ENCODE data around the gene CCSER1. TPM values are rescaled to one million over a fixed set of nuclear protein-coding genes. Genes with fewer than 3 reads are reported as not detected.

CCSER1 gene
- total RNA-seq, 1 donor = under 0.01 TPM

- TF ChIP-seq, protein P1, sequence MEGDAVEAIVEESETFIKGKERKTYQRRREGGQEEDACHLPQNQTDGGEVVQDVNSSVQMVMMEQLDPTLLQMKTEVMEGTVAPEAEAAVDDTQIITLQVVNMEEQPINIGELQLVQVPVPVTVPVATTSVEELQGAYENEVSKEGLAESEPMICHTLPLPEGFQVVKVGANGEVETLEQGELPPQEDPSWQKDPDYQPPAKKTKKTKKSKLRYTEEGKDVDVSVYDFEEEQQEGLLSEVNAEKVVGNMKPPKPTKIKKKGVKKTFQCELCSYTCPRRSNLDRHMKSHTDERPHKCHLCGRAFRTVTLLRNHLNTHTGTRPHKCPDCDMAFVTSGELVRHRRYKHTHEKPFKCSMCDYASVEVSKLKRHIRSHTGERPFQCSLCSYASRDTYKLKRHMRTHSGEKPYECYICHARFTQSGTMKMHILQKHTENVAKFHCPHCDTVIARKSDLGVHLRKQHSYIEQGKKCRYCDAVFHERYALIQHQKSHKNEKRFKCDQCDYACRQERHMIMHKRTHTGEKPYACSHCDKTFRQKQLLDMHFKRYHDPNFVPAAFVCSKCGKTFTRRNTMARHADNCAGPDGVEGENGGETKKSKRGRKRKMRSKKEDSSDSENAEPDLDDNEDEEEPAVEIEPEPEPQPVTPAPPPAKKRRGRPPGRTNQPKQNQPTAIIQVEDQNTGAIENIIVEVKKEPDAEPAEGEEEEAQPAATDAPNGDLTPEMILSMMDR (IDR thresholded peaks at IDR 0.05; ENCODE audit: insufficient read depth, low read length) = no peak
- DNase-seq (ENCODE audit: low read depth) = no peak
- H3K4me3 ChIP-seq (ENCODE audit: low read depth, low read length) = no peak overlapping the region
These were observed 18.1 kb downstream of the CCSER1 start for GRCh38 chr4:90145319-90145718.

GRCh38 chr4:90146306-90146705 is 19.1 kb downstream of the CCSER1 start:
- no peak for DNase-seq (ENCODE audit: low read depth)
- TF ChIP-seq, protein P1 (IDR thresholded peaks at IDR 0.05; ENCODE audit: insufficient read depth, low read length) = no peak
- no peak overlapping the region for H3K4me3 ChIP-seq (ENCODE audit: low read depth, low read length)

DNA sequence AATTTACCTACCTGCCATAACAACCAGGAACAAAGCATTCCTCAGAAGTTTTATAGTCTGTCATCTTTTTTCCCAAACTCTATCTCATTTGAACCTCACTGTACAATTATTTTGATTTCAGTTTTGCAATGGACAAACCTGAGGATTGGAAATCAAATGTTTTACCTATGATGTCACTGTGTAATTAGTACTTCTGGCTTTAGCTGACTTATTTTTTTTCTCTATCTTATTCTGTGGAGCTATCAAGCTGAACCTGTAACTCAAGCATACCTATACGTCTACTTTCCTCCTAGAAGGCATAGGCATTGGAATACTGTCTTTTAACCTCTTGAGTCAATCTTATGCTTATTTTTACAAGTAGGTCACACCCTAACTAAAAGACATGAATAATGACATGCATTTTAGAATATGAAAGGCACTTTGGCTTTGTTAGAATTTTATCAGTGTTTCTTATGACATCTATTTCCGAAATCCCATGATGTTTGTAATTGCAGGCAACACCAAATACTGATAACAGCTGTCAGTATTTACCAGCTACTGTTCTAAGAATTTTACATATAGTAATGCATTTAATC is 21.5 kb downstream of the CCSER1 start:
- TF ChIP-seq, protein P1 (IDR thresholded peaks at IDR 0.05; ENCODE audit: insufficient read depth, low read length) = no peak
- H3K4me3 ChIP-seq (ENCODE audit: low read depth, low read length) = no peak overlapping the region
- no peak for DNase-seq (ENCODE audit: low read depth)

- H3K4me3 ChIP-seq (ENCODE audit: low read depth, low read length) = no peak overlapping the region
- no peak for DNase-seq (ENCODE audit: low read depth)
- TF ChIP-seq, protein P1 (IDR thresholded peaks at IDR 0.05; ENCODE audit: insufficient read depth, low read length) = no peak
These were observed 24.8 kb downstream of the CCSER1 start for GRCh38 chr4:90152024-90152423.

GRCh38 chr4:90159193-90159592 is 32.0 kb downstream of the CCSER1 start:
- TF ChIP-seq, protein P1 (IDR thresholded peaks at IDR 0.05; ENCODE audit: insufficient read depth, low read length) = no peak
- no peak overlapping the region for H3K4me3 ChIP-seq (ENCODE audit: low read depth, low read length)
- DNase-seq (ENCODE audit: low read depth) = no peak

GRCh38 chr4:90160044-90160443 is 32.9 kb downstream of the CCSER1 start:
- TF ChIP-seq, protein P1 (IDR thresholded peaks at IDR 0.05; ENCODE audit: insufficient read depth, low read length) = no peak
- no peak for DNase-seq (ENCODE audit: low read depth)
- no peak overlapping the region for H3K4me3 ChIP-seq (ENCODE audit: low read depth, low read length)

- DNase-seq (ENCODE audit: low read depth) = no peak
- TF ChIP-seq, protein P1 (IDR thresholded peaks at IDR 0.05; ENCODE audit: insufficient read depth, low read length) = no peak
- no peak overlapping the region for H3K4me3 ChIP-seq (ENCODE audit: low read depth, low read length)
These were observed 35.4 kb downstream of the CCSER1 start for GRCh38 chr4:90162566-90162965.

Measured in fibroblast of the aortic adventitia (primary cell).